ENCODE data around the gene HSPA13.
"Not testable (repeated sequence)": the region's sequence is repeated elsewhere in the genome, so short reads cannot be mapped to it uniquely, and the experiment has no call there.

Gene HSPA13

GRCh38 chr21:14353231-14353630 is 29.7 kb downstream of the HSPA13 start:
- POLR2A ChIA-PET, result no interaction called here
- no peak for DNase-seq (ENCODE audit: extremely low spot score)
- TF ChIP-seq CTCF (IDR thresholded peaks at IDR 0.05; ENCODE audit: control extremely low read depth, extremely low read depth, low read depth, missing control alignments), result no peak
- CTCF ChIA-PET, result interaction anchor here (1.7 kb wide), 1 partner anchor 11 kb away, joined by 4 read pairs; no protein-coding TSS in a partner anchor

GRCh38 chr21:14327346-14327745 is 55.6 kb downstream of the HSPA13 start:
- DNase-seq (ENCODE audit: extremely low spot score); POLR2A ChIA-PET: not testable (repeated sequence)
- CTCF ChIA-PET, result interaction anchor here (1.3 kb wide), 1 partner anchor 10 kb away, joined by 4 read pairs; no protein-coding TSS in a partner anchor

GRCh38 chr21:14325595-14325994 is 57.4 kb downstream of the HSPA13 start:
- POLR2A ChIA-PET, result no interaction called here
- CTCF ChIA-PET, result interaction anchor here (1.0 kb wide), 1 partner anchor 40 kb away, joined by 3 read pairs; no protein-coding TSS in a partner anchor
- TF ChIP-seq CTCF (IDR thresholded peaks at IDR 0.05; ENCODE audit: control extremely low read depth, extremely low read depth, low read depth, missing control alignments), result no peak

More at GRCh38 chr21:14325595-14325994, 57.4 kb downstream of the HSPA13 start:
- DNase-seq (ENCODE audit: extremely low spot score), result no peak
